GM12873 (cell line): Measurements from ENCODE around the gene SH2D6.

Experiments
- CTCF ChIP-seq: IDR thresholded peaks from 2 replicates; pipeline ENCODE4 v1.5.1; 2012; ENCODE audit warnings: low read depth, mild to moderate bottlenecking, moderate library complexity, low read length, control low read depth; ENCODE audit not compliant: insufficient read depth; ENCODE audit errors: missing control alignments

Gene SH2D6

GRCh38 chr2:85400023-85400422 lies 18.5 kb upstream of the SH2D6 start:
- no peak for TF ChIP-seq CTCF

DNA sequence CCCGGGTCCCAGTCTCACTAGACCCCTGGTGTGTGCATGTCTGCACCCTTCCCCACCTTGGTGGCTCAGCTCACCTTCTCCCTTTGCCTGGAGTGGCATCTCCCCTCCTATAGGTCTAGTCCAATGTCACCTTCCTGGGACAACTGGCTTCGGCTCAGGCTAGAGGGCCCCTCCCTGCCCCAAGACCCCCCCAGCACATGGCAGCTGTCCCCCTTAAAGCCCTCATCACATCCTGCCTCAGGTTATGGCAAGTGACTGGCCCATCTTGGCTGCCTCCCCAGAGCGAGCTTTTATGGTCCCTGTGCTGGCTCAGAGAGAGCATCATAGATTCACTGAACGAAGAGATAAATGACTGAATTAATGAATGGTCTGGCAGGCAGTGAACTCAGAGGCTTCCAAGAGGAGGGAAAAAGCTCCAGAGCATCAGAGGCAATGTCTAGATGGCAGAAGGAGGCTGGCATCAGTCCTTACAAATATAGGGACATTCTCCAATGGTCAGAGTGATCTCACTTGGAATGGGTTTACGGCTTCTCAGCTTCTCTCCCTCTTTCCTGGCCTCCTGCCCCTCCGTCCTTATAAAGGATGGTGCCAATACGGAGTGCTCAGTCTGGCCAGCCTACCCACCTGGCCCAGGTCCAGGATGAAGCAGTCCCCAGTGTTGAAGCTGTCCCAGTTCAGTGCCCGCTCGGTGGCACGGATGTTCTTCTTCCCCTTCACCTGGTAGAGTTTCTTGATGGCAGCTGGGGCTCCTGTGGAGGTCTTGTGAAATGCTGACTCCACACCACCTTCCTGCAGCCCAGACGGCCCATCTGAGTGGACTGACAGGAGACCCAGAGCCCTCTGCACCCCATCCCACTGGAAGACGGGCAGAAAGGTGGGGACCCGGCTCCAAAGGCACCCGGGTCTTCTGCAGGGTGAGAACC lies 17.7 kb upstream of the SH2D6 start:
- TF ChIP-seq CTCF: no peak

DNA sequence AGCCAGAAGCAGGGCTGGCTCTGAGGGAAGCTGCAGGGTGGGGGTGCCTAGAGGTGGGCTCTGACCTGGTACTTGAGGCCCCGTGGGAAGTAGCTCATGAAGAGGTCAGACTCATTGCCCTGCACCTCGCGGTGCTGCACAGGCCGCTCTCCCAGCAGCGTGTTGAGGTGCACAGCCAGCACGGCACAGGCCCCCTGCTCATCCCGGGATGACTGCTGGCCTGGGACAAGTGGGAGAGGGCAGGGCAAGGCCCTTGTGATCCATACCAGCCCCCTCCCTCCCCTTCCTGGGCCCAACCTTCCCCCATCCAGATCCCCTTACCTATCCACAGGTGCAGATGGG lies 17.1 kb upstream of the SH2D6 start:
- no peak for TF ChIP-seq CTCF

DNA sequence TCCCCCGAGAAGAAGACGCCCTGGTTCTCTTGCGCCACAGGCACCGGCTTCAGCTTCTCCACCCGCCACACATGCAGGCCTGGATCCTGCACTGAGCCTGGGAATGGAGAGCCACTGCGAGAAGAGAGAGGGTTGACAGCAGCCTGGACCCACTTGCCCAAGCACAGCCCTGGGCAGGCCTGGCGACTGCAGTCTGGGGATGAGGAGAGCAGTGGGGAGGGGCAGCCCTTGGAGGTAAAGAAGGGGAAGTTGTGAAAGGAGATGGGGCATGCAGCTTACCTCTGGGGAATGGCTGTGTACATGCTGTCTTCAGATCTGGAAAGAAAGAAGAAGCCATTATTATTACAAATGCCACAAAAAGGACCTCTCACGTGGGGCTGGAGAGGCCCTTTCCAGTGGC lies 16.7 kb upstream of the SH2D6 start:
- no peak for TF ChIP-seq CTCF

DNA sequence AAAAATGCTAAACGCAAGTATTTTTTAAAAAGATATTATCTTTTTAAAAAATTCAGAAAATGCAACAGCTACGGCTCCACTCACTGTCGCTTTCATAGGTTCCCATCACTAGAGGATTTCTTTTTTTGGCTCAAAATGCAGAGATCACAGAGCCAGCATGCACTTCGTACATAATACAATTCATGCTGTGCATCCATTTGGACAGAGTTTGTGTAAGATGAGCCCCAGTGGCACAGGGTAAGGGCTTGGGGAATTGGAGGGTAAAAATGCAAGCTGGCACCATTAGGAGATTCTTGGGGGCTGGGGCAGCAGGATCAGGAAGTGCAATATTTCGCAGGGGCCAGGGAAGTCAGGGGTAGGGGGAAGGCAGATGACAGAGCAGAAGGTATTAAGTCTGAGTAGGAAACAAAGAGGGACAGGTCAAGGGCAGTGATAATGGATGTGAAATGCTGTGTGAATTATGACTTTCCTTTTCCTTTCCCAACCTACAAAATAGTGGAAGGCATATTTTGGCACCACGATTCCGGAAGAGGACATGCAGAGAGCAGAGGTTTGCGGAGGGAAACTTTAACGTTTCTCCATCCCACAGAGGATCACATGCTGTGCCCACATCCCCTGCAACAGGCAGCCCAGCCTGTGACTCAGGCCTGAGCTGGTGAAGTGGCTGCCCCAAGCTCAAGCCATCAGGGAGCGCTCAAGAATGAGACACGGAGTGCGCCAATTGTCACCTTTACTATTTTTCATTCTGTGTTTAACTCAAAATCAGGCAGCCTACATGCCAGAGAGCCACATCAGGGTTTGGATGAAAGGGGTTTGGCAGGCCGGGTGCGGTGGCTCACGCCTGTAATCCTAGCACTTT lies 13.1 kb upstream of the SH2D6 start:
- TF ChIP-seq CTCF: no peak

DNA sequence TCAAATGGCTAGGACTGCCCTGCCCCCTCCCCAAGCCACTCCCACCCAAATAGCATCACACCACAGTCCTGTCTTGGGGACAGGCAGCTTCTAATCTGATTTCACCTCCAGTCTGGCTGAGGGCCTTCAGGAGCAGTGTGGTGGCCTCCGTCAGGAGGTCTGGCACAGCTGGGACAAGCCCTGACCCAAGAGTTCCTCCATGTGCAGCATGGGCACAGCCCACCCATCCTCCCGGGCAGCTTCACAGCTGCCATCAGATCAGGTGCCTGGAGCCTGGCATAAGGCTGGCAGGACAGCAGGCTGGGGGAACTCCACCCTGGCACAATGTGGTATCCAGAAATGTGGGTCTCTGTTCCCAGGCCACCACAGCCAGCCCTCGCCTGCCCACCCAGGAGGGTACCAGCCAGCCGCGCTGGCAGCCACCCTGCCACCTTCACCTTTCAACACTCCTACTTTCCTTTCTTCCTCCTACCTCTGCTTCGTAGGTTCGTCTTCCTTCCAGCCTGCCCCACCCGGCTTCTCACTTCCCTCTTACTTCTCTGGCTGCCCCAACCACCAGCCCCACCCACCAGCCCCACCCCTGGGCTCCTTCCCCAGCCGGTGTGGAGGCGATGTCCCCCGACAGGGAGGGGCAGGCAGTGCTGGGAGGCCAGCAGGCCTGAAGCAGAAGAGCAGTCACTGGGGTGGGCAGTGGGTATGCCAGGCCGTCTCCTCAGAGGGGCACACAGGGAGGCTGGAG lies 8.5 kb upstream of the SH2D6 start, which contains the start of gene CAPG:
CAPG (minus strand) TSS at position 522 of the 739 bp plus-strand sequence. CDS start 8,221 bp downstream, outside the sequence.
- TF ChIP-seq CTCF: no peak
